Astrocyte of the spinal cord (primary cell): ENCODE measurements around the gene DAGLA.

ENCODE experiments used
- DNase-seq: peaks from one replicate; pipeline ENCODE4 v3.0.0; 2011; ENCODE audit warnings: low read depth, low spot score
- H3K4me3 ChIP-seq: 2 replicates; pipeline ENCODE4 v1.5.1; 2011; ENCODE audit warnings: low read depth, mild to moderate bottlenecking, low read length, moderate library complexity
- in situ Hi-C: cut with HindIII; loops from 2 replicates; pipeline ENCODE4 v1.10.0; 2017; ENCODE audit warnings: low sequenced_read_pairs
- TF ChIP-seq, protein P1 (sequence below): IDR thresholded peaks from 2 replicates; pipeline ENCODE4 v1.5.1; 2012; ENCODE audit warnings: low read depth, mild to moderate bottlenecking, low read length, inconsistent platforms

Gene DAGLA

DNA sequence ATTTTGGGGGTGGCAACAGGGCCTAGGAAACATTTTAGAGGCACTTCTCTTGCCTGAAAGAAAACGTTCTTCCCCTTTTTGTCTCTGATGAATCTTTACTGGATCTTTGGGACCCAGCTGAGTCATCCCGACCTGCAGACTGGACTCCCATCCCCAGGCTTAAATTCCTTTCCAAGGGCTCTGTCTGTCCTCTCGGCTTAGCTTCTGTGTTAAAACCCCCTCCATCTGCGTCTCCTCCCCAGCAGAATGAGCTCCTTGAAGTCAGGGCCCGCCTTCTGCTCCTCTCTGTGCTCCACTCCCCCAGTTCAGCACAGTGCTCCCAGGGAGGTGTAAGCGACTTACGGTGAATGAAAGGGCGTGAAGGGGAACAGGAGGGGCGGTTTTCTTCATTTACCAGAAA, 895 bp upstream of the DAGLA start:
- no peak overlapping the region for H3K4me3 ChIP-seq
- no peak for DNase-seq
- TF ChIP-seq, protein P1, sequence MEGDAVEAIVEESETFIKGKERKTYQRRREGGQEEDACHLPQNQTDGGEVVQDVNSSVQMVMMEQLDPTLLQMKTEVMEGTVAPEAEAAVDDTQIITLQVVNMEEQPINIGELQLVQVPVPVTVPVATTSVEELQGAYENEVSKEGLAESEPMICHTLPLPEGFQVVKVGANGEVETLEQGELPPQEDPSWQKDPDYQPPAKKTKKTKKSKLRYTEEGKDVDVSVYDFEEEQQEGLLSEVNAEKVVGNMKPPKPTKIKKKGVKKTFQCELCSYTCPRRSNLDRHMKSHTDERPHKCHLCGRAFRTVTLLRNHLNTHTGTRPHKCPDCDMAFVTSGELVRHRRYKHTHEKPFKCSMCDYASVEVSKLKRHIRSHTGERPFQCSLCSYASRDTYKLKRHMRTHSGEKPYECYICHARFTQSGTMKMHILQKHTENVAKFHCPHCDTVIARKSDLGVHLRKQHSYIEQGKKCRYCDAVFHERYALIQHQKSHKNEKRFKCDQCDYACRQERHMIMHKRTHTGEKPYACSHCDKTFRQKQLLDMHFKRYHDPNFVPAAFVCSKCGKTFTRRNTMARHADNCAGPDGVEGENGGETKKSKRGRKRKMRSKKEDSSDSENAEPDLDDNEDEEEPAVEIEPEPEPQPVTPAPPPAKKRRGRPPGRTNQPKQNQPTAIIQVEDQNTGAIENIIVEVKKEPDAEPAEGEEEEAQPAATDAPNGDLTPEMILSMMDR, result no peak
- in situ Hi-C loops, result no loop called here

DNA sequence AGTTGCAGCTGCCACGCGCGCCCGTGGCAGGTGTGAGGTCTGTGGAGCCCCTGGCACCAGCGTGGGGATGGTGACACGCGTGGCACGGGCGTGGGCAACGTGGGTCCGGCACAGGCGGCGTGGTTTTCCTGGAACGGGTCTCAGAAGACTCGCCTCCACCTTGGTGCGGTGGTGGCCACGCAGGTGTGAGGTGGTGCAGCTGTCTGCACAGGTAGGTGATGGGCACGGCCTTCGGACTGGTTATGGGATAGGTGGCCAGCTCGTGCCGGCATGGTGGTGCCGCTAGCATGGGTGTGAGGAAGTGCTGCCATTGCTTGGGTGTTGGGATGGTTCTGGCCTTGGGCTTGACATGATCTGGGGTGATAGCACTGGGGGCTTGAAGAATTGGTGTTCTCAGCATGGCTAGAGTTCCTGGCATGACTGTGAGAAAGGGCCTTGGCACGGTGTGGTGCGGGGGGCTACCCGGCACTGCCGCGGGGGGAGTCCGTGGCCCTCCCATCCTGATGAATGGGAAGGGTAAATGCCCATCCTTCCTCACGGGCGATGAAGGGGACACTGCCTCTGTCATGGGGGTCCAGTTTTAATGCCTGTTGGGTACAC, 531 bp downstream of the DAGLA start:
- in situ Hi-C loops, result no loop called here
- H3K4me3 ChIP-seq, result peak overlapping the region; percentile 31
- TF ChIP-seq, protein P1, result no peak
- no peak for DNase-seq

DNA sequence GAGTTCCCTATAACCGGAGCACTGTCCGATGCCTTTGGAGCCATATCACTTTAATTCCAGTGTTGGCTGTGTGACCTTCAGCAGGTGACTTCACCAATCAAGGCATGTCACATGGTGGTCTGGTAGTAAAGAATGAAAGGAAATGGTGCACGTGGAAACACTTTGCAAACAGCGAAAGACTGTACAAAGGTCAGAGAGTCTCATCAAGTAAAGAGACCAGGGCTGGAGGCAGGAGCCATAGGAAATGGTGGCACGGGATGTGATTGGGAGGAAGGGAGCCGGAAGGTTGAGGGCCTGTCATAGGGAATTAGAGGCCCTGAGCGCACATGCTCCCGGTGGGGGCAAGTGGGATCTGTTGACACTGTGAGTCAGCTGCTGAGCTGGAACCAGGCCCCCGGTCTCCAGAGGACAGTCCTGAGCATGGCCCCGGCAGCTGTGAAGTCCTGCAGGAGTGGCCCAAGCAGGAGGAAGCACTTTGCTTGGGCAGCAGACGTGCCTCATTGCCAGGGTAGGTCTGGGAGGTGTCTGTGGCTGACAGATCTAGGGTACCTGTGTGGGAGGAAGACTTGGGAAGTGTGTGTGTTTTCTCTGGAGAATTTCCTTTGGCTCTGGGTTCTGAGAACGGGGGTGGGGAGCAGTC, 2.0 kb downstream of the DAGLA start:
- H3K4me3 ChIP-seq, result no peak overlapping the region
- TF ChIP-seq, protein P1, result no peak
- no peak for DNase-seq
- in situ Hi-C loops, result no loop called here

DNA sequence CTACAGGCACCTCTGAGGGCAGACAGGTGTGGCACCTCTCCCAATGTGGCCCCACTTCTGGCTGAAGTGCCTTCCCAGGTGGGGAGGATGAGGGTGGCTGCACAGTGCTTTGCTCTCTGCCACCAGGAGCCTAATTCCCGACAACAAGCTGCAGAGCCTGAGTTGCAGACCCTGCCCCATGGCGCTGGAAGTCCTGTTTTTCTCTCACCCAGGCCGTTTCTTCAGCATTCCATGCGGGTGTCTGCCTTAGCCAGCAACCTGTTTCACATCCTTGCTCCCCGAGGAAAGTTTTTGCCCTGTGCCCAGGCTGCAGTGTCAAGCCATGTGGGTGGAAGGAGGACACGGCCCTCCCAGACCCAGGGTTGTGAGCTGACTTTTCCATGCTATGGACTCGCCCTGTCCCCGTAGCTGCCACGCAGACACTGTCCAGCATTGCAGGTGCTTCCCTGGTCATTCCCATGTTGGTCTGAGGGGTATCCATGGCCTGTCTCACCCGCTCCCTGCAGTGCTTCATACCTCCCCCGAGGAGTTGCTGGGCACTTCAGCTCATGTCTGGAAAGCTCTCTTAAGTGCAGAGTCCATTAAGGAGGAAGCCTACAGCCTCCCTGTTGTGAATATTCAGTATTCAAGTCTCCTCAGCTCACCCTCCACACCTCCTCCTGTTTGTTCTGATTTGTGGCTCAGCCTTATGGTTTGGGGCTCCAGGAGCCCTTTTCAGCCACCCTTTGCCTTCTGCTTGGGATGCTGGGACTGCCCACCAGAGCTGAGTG, 2.9 kb downstream of the DAGLA start:
- TF ChIP-seq, protein P1, result no peak
- no peak overlapping the region for H3K4me3 ChIP-seq
- in situ Hi-C loops, result no loop called here
- no peak for DNase-seq

DNA sequence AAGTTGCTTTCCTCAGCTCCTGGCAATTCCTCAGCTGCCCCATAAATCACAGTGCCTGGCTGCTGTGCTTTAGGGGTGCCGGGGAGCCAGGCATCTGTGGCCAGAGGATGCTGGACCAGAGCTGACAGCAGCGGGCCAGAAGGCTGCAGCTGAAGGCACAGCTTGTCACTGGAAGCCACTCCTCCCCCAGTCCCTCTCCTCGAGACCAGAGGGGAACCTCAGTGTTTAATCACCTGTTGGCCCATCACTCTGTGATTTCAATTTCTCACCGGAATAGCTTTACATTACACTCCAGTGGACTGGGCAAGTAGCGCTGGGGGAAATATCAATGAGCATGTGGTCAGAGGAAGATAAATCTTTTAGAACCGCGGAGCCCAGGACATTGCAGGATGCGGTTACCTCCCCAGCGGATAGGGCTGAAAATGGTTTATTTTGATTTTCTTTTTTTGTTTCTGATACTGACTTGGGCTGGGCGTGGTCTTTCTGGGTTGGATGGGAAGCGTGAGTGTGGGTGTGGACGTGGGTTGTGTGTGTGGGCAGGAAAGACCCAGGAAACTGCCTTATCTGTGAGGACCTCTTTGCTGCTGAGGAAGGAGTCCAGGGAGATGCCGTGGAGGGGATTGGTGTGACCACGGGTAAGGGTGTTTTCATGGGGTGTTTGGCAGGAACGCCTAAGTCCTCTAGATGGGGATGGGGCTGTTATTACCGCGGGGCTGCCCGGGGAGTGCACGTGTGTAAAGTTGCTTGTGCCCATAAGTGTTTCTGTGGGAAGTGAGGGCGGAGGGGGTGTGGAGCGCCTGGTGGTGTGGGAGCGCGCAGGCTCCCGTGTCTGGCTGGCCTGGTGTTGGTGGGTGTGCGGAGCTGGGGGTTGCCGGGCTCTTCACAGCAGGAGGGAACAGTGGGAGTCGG, 4.0 kb downstream of the DAGLA start:
- TF ChIP-seq, protein P1, result no peak
- in situ Hi-C loops, result no loop called here
- H3K4me3 ChIP-seq, result peak overlapping the region; percentile 7
- DNase-seq, result peak; percentile 77
